AG10803 (cell line): ENCODE data around the gene ZSCAN32.
A peak's percentile ranks its signal among the peaks of the same experiment; 100 is the strongest.

Source experiments
- DNase-seq: peaks from one replicate; pipeline ENCODE4 v3.0.0; 2010; ENCODE audit warnings: low read depth
- H3K4me3 ChIP-seq: 2 replicates; pipeline ENCODE4 v1.5.1; 2011; ENCODE audit warnings: mild to moderate bottlenecking, low read length, control low read depth
- TF ChIP-seq, protein P1 (sequence below): conservative IDR thresholded peaks from 2 replicates; pipeline ENCODE4 v1.5.1; 2011; ENCODE audit warnings: mild to moderate bottlenecking, low read length, control low read depth, inconsistent platforms

ZSCAN32 gene

GRCh38 chr16:3377917-3378316 lies 22.9 kb downstream of the ZSCAN32 start:
- DNase-seq: no peak
- no peak overlapping the region for H3K4me3 ChIP-seq
- TF ChIP-seq, protein P1, sequence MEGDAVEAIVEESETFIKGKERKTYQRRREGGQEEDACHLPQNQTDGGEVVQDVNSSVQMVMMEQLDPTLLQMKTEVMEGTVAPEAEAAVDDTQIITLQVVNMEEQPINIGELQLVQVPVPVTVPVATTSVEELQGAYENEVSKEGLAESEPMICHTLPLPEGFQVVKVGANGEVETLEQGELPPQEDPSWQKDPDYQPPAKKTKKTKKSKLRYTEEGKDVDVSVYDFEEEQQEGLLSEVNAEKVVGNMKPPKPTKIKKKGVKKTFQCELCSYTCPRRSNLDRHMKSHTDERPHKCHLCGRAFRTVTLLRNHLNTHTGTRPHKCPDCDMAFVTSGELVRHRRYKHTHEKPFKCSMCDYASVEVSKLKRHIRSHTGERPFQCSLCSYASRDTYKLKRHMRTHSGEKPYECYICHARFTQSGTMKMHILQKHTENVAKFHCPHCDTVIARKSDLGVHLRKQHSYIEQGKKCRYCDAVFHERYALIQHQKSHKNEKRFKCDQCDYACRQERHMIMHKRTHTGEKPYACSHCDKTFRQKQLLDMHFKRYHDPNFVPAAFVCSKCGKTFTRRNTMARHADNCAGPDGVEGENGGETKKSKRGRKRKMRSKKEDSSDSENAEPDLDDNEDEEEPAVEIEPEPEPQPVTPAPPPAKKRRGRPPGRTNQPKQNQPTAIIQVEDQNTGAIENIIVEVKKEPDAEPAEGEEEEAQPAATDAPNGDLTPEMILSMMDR: no peak

DNA sequence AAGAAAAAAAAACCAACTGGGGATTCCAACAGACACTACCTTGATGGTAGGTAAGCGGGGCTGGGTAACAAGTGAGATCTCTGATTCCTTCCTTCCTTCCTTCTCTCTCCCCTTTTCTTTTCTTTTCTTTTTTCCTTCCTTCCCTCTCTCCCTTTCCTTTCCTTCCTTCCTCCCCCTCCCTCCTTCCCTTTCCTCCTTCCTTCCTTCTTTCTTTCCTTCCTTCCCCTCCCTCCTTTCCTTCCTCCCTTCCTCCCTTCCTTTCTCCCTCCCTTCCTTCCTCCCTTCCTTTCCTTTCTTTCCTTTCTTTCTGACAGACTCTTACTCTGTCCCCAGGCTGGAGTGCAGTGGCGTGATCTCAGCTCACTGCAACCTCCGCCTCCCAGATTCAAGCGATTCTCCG lies 25.1 kb downstream of the ZSCAN32 start:
- no peak overlapping the region for H3K4me3 ChIP-seq
- no peak for DNase-seq
- TF ChIP-seq, protein P1: no peak

DNA sequence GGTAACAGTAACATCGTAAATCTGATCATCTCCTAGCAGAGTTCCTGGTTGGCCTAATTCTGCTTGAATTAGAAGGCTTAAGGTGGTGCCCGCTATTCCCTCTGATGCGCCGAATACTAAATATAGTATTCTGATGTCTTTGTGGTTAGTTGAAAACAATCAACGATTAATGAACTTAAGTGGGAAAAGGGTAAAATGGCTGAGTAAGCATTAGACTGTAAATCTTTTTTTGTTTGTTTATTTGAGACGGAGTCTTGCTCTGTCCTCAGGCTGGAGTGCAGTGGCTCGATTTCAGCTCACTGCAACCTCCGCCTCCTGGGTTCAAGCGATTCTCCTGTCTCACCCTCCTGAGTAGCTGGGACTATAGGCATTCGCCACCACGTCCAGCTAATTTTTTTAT lies 31.7 kb downstream of the ZSCAN32 start:
- TF ChIP-seq, protein P1: no peak
- H3K4me3 ChIP-seq: no peak overlapping the region
- DNase-seq: no peak

DNA sequence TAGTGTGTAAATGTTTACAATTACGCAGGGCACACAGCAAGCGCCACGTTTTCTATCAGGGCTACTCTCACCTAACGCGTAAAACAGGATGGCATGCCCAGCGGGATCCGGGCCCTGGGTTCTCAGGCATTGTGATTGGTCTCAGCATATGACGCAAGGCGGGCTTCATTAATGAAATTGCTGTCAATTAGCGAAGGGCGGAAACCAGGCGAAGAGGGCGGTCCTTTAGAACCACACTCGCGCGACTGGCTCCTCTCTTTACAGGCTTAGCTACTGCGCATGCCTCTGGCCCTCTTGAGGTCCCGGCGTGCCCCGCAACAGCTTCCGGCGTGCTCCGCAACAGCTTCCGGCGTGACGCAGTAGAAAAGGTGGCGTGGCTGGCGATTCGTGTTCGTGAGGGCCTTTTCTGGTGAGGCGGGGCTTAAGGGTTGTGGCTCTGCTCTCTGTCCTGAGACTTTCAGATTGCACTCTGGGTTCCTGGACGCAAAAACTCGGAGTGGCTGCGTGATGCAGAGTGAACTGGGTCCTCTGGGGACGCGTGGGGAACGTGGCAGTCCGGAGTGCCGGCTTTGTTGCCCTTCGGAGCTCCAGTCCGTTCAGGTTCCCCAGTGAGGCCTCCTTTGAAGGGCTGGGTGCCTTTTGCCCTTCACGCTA lies 35.9 kb downstream of the ZSCAN32 start:
- peak overlapping the region; percentile 81 for H3K4me3 ChIP-seq
- peak; percentile 97 for DNase-seq
- TF ChIP-seq, protein P1: no peak

GRCh38 chr16:3363793-3364192 lies 37.0 kb downstream of the ZSCAN32 start:
- no peak overlapping the region for H3K4me3 ChIP-seq
- TF ChIP-seq, protein P1: no peak
- DNase-seq: no peak

- no peak overlapping the region for H3K4me3 ChIP-seq
- TF ChIP-seq, protein P1: no peak
- DNase-seq: no peak
Observed at GRCh38 chr16:3362931-3363330, 37.9 kb downstream of the ZSCAN32 start.

GRCh38 chr16:3358871-3359270 lies 41.9 kb downstream of the ZSCAN32 start:
- peak; percentile 16 for DNase-seq
- H3K4me3 ChIP-seq: no peak overlapping the region
- TF ChIP-seq, protein P1: no peak
